Measurements from ENCODE around the gene ARL2BP. TPM values are rescaled to one million over a fixed set of nuclear protein-coding genes. Genes with fewer than 3 reads are reported as not detected.

Gene ARL2BP
- total and polyA plus RNA-seq, 10 of the 15 experiments (the other 5 are each of a cell fraction or from before 2014, with no cell fraction given): 12.5 to 56.6 (median 29.7) TPM

- TF ChIP-seq MLLT1 (IDR thresholded peaks at IDR 0.05) (no peak), SP1 (IDR thresholded peaks at IDR 0.05; ENCODE audit: low read depth, low read length) (peak; percentile 27), TCF12 (IDR thresholded peaks at IDR 0.05; ENCODE audit: low read depth, low read length) (0 out of 2 replicates have a peak, but pooled peaks have one; percentile 14), ZNF274 (IDR thresholded peaks at IDR 0.05; ENCODE audit: insufficient read depth, insufficient read length) (no peak), SREBF2 (IDR thresholded peaks at IDR 0.05; ENCODE audit: low read length) (peak; percentile 92), TAF1 (IDR thresholded peaks at IDR 0.05; ENCODE audit: borderline replicate concordance, low read depth, low read length) (no peak), ZBTB4 (CRISPR knock-in tag; IDR thresholded peaks at IDR 0.05) (no peak), HSF1 (IDR thresholded peaks at IDR 0.05; ENCODE audit: low read depth, low read length) (peak; percentile 73; the same call in 1 of the 2 replicates), PKNOX1 (IDR thresholded peaks at IDR 0.05) (no peak), IRF3 (IDR thresholded peaks at IDR 0.05) (no peak), E4F1 (IDR thresholded peaks at IDR 0.05; ENCODE audit: borderline replicate concordance, partially characterized antibody) (no peak), GATAD2B (conservative IDR thresholded peaks at IDR 0.05; ENCODE audit: low read depth) (peak; percentile 66), MEF2B (IDR thresholded peaks at IDR 0.05; ENCODE audit: partially characterized antibody, poor library complexity, severe bottlenecking) (peak; percentile 97), MTA2 (IDR thresholded peaks at IDR 0.05; ENCODE audit: low read depth) (no peak), TARDBP (IDR thresholded peaks at IDR 0.05; ENCODE audit: borderline replicate concordance) (peak; percentile 95), EZH2 (IDR thresholded peaks at IDR 0.05; ENCODE audit: borderline replicate concordance, control insufficient read depth, low read depth, low read length) (no peak), USF1 (IDR thresholded peaks at IDR 0.05; ENCODE audit: borderline replicate concordance, extremely low read length, insufficient read depth, low read depth, low read length) (no peak)
Observed at GRCh38 chr16:57299719-57300386, 54.8 kb downstream of the ARL2BP start (continued).
